ENCODE data around the gene CHST14. TPM values are rescaled to one million over a fixed set of nuclear protein-coding genes. Genes with fewer than 3 reads are reported as not detected.
A peak's percentile ranks its signal among the peaks of the same experiment; 100 is the strongest.

Gene CHST14
- total and polyA plus RNA-seq, 10 donors = 7.1 to 18.5 (median 13.3) TPM

GRCh38 chr15:40436116-40436891 is 34.5 kb upstream of the CHST14 start:
- intact Hi-C loops (cut with DNase I; ENCODE audit: low total_unique reads) = no loop called here
- DNase-seq = no peak
- no peaks in the 10 kb centered on the region for H3K36me3 ChIP-seq
- H3K9me3 ChIP-seq = no peaks in the 10 kb centered on the region
- peaks cover 0 to 61% (median 28%) of the 10 kb centered on the region in 7 donors for H3K27me3 ChIP-seq (replicated peaks in 1 of 7)
- no peak for TF ChIP-seq POLR2A (IDR thresholded peaks at IDR 0.05)
- H3K4me1 ChIP-seq = peaks cover 11 to 56% (median 39%) of the 10 kb centered on the region in 6 donors
- no peak overlapping the region for H3K27ac ChIP-seq
- 1 to 4% (median 2%) methylated on average over 12 to 39 of the region's 39 CpGs for WGBS, 5 donors
- peak overlapping the region; percentile 9 to 65 (median 19) for H3K4me3 ChIP-seq

GRCh38 chr15:40436892-40437751 is 33.7 kb upstream of the CHST14 start:
- intact Hi-C loops (cut with DNase I; ENCODE audit: low total_unique reads) = no loop called here
- DNase-seq = no peak
- no peaks in the 10 kb centered on the region for H3K9me3 ChIP-seq
- TF ChIP-seq POLR2AphosphoS5 (IDR thresholded peaks at IDR 0.05) (no peak), POLR2A (IDR thresholded peaks at IDR 0.05) (no peak), CTCF (IDR thresholded peaks at IDR 0.05 in 8 of 11, conservative IDR thresholded peaks at IDR 0.05 in 3 of 11) (no peak)
- H3K4me3 ChIP-seq = peak overlapping the region in 4 of 8 donors; percentile 17 to 65 (median 25)
- H3K27me3 ChIP-seq (replicated peaks in 1 of 7) = peaks cover 0 to 67% (median 28%) of the 10 kb centered on the region in 7 donors
- H3K27ac ChIP-seq = no peak overlapping the region
- H3K4me1 ChIP-seq = peaks cover 11 to 60% (median 41%) of the 10 kb centered on the region in 6 donors
- 14 to 21% (median 15%) methylated on average over 10 to 17 of the region's 17 CpGs for WGBS, 5 donors
- H3K36me3 ChIP-seq = no peaks in the 10 kb centered on the region

GRCh38 chr15:40437752-40438687 is 32.8 kb upstream of the CHST14 start:
- intact Hi-C loops (cut with DNase I; ENCODE audit: low total_unique reads) = no loop called here
- TF ChIP-seq POLR2AphosphoS5 (IDR thresholded peaks at IDR 0.05) = no peak
- no peak for TF ChIP-seq POLR2A (IDR thresholded peaks at IDR 0.05)
- no peak for TF ChIP-seq CTCF (IDR thresholded peaks at IDR 0.05 in 8 of 11, conservative IDR thresholded peaks at IDR 0.05 in 3 of 11)
- no peak for DNase-seq
- WGBS, 5 donors = 66 to 75% (median 68%) methylated on average over 15 to 21 of the region's 21 CpGs
- Histone ChIP-seq H3K27me3 (replicated peaks in 1 of 7) (peaks cover 0 to 69% (median 28%) of the 10 kb centered on the region in 7 donors), H3K9me3 (no peaks in the 10 kb centered on the region), H3K4me1 (peaks cover 20 to 69% (median 50%) of the 10 kb centered on the region in 6 donors), H3K36me3 (no peaks in the 10 kb centered on the region), H3K27ac (no peak overlapping the region), H3K4me3 (no peak overlapping the region)

- peaks cover 0 to 69% (median 28%) of the 10 kb centered on the region in 7 donors for H3K27me3 ChIP-seq (replicated peaks in 1 of 7)
- no peaks in the 10 kb centered on the region for H3K36me3 ChIP-seq
- H3K4me3 ChIP-seq = no peak overlapping the region
- TF ChIP-seq POLR2AphosphoS5 (IDR thresholded peaks at IDR 0.05) = no peak
- intact Hi-C loops (cut with DNase I; ENCODE audit: low total_unique reads) = no loop called here
- H3K27ac ChIP-seq = no peak overlapping the region
- peaks cover 27 to 76% (median 57%) of the 10 kb centered on the region in 6 donors for H3K4me1 ChIP-seq
- DNase-seq = no peak
- 51 to 72% (median 61%) methylated on average over 12 of the region's 12 CpGs for WGBS, 5 donors
- no peaks in the 10 kb centered on the region for H3K9me3 ChIP-seq
These were observed 32.1 kb upstream of the CHST14 start for GRCh38 chr15:40438712-40439111.
